ENCODE results near the gene COL19A1.
A peak's percentile ranks its signal among the peaks of the same experiment; 100 is the strongest.
"Not testable (repeated sequence)": the region's sequence is repeated elsewhere in the genome, so short reads cannot be mapped to it uniquely, and the experiment has no call there.

Gene COL19A1

GRCh38 chr6:69866770-69867638 lies 648 bp downstream of the COL19A1 start:
- peak; percentile 56 for DNase-seq

- DNase-seq, result no peak
Measured at GRCh38 chr6:69867639-69867976, 1.3 kb downstream of the COL19A1 start.

DNA sequence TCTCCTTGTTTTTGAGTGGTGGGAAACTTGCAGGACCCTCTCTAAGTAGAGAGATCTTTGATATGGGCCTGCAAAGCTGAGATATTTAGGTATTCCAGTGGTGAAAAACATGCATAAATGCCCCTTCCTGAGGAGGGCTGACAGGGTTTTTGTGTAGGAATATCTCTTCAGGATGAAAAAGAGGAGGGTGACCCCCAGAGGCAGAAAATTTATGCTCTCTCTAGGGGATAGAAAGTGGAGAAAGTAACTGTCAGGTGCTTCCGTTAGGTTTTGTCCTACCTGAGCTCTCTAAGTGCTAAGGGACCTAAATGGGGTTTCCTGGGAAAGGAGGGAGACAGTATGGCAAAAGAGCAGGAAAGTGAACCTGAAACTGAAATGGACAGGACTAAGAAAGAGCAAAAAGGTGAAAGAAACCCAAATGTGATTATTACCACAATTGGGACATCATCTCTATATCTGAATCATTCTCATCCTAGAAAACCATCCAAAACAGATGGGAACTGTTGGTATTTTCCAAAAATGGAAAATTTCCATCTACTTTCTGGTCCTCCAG lies 2.0 kb downstream of the COL19A1 start:
- DNase-seq, result no peak

DNA sequence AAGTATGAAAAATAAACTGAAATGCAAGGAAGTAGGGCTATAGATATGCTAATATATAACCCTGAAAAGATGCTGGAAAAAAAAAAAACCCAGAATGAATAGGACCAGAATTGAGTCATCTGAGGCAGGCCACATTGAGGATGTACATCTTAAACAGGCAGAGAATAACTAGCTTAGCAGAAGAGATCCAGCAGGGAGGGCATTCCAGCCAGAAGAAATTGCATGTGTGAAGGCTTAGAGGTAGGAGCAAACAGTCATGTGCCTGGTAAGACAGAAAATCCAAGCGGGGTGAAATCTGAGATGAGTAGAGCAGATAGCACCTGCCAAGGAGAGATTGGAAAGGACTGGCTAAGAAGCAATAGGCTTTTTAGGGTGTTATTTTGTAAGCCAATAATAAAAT lies 2.6 kb downstream of the COL19A1 start:
- DNase-seq, result no peak

GRCh38 chr6:69871107-69871506 lies 4.8 kb downstream of the COL19A1 start:
- DNase-seq, result no peak

DNA sequence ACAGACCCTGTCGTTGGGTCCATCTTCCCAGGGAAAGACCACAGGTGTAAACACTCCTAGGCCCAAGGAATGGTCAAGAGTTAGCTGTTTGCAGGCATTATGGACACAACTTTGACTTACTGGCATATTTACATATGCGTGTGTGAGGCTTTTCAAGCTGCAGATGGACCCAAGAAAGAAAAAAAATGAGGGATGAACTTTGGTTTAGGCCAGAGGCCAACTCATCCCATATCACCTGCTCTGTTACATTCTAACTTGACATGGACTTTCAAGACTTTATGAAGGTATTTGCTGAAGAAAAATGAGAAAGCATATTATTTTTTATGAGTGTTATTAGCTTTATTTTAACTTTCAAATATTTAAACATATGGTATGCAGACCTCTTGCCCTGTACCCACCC lies 6.9 kb downstream of the COL19A1 start:
- no peak for DNase-seq

DNA sequence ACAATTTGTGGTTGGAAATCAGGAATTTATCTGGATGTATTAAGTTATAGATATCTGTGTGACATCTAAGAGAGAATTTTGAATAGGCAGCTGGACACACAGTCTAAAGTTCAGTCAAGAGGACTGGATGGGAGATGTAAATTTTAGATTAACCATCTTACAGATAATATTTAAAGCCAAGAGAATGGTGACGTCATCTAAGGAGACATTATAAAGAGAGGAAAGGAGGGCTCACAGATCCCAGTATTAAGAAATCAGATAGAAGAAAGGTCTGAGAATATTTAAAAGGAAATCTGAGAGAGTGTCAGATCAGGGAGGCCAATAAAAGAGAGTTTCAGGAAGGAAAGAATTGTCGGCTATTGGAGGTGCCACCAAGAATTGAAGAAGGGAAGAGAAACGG lies 9.4 kb downstream of the COL19A1 start:
- DNase-seq, result no peak

GRCh38 chr6:69878795-69879194 lies 12.4 kb downstream of the COL19A1 start:
- DNase-seq, result no peak

GRCh38 chr6:69880601-69881000 lies 14.2 kb downstream of the COL19A1 start:
- DNase-seq, result no peak

DNA sequence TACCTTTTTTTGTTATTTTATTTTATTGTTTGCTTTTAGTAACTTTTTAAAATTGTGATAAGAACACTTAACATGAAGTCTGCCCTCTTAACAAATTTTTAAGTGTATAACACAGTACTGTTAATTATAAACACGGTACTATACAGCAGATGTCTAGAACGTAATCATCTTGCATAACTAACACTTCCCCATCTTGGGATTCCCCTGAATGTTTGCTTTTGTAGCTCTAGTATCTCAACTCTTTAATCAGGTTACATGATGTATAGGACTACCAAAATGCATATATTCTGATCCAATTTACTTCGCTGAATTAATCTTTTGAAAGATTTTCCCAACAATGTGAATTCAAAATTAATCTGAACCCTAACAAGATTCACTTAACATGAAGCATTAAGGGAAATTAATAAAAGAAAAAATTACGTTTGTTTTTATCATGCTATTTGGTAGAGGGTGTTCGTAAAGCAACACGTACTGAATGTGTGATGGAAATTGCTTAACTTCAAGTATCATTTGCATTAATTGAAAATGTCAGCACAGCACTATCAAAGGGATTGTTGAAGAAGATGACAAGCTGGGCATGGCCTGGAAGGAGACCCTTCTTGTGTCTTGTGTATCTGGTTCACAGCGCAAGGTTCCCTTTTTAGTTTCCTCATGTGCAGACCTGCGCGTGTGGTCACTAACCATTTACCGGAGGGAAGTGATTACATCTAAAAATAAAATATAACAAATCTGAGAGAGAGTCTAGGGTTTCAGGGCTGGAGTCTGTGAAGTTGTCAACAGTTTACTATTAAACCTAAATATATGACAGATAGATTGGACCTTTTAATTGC lies 15.2 kb downstream of the COL19A1 start:
- DNase-seq, result no peak

DNA sequence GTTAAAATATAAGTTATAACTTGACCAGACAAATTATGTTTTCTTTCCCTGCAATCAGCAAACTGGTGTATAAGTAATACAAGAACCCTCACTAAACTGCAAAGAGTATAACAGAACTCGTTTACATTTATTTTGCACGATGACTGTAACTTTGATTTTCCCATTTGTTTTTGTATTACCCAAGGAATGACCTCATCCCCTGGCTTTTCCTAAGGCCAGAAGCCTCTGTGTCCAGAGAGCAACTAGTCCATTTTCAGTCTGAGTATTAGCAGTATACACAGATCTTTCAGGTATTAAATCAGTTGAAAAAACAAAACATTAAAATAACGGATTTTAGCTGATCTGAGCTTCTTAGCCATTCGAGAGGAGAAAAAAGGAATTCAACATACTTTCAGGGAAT lies 17.2 kb downstream of the COL19A1 start:
- no peak for DNase-seq

GRCh38 chr6:69884231-69884630 lies 17.9 kb downstream of the COL19A1 start:
- no peak for DNase-seq

DNA sequence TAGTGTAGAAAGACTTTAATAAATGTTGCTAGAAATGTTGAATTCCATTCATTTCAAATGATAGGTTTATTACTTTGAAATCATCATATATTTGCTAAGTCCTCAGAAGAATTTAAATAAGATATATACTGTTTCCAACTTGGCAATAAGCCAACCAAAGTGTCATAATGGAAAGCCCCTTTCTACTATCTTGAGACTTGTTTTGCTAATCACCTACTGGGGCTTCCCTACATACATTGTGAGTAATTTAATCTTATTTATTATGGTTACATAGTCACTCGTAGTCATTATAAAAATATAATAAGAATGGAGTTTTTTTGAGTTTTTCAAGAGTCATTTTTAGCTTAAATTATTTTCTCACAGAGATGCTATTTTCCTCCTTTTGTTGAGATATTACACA lies 20.7 kb downstream of the COL19A1 start:
- DNase-seq, result peak; percentile 18

GRCh38 chr6:69887714-69888345 lies 21.5 kb downstream of the COL19A1 start:
- no peak for DNase-seq

GRCh38 chr6:69888482-69889233 lies 22.3 kb downstream of the COL19A1 start:
- no peak for DNase-seq

DNA sequence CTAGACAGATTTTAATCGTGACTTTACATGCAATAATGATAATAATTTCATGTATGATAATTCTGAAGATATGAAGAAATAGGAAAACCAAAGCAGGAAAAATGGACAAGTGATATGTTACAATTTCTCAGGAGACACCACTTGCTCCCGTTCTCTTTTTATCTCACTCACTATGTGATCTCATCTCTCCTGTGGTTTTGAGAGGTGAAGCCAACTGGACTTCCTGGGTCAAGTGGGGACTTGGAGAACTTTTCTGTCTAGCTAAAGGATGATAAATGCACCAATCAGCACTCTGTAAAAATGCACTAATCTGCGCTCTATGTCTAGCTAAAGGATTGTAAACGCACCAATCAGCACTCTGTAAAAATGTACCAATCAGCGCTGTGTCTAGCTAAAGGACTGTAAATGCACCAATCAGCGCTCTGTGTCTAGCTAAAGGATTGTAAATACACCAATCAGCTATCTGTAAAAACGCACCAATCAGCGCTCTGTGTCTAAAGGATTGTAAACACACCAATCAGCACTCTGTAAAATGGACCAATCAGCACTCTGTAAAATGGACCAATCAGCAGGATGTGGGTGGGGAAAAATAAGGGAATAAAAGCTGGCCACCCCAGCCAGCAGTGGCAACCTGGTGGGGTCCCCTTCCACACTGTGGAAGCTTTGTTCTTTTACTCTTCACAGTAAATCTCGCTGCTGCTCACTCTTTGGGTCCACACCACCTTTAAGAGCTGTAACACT lies 23.0 kb downstream of the COL19A1 start:
- not testable (repeated sequence) for DNase-seq

DNA sequence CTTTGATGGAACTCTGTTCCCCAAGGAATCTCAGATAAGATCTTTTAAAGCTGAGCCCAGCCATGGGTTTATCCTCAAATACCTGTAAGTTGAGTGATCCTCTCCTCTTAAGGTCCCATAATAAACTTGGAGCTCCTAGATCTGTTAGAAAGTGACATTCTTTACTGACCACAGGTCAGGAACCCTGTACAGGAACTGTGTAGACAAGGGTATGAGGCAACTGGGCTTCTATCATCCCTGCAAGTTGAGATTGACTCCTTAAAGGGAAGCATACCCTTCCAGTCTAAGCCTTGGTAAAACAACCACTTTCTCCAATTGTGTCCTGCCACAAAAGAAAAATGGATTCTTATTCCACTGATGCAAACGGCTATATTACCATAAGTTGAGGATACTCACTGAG lies 26.2 kb downstream of the COL19A1 start:
- not testable (repeated sequence) for DNase-seq

GRCh38 chr6:69893266-69893665 lies 26.9 kb downstream of the COL19A1 start:
- not testable (repeated sequence) for DNase-seq

- no peak for DNase-seq
Measured at GRCh38 chr6:69894578-69895347, 28.4 kb downstream of the COL19A1 start.

GRCh38 chr6:69895396-69895795 lies 29.0 kb downstream of the COL19A1 start:
- no peak for DNase-seq

DNA sequence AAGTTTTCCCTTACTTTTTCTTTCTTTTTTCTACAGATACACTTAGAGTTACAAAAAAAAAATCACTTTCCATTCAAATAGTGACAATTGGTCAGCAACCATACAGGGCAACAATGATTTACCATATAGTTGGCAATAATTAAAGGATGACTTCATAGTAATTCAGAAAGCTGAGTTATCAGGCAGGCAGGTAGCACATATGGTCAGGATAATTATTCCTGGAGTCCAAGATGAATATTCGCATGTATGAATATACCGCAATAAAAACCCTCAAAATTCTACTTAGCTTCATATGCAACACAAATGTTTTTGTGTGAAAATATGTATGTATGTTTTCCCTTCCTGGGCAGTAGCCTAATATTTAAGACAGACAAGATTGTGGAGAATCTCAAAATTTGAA lies 34.5 kb downstream of the COL19A1 start:
- DNase-seq, result no peak

All from CD4-positive, alpha-beta T cell treated with Interleukin-10 for 1 hour (primary cell).